HG02588 (cell line): Measurements from ENCODE around the gene CFAP97D2.
"Not testable (repeated sequence)": the region's sequence is repeated elsewhere in the genome, so short reads cannot be mapped to it uniquely, and the experiment has no call there.

Source experiments
- ATAC-seq: cut with Tn5 transposase; IDR thresholded peaks from one replicate; pipeline ENCODE4 v1.9.1; 2021; ENCODE audit warnings: mild to moderate bottlenecking, moderate library complexity; ENCODE audit not compliant: unreplicated experiment

CFAP97D2 gene

GRCh38 chr13:114264313-114264712 lies 85.3 kb downstream of the CFAP97D2 start:
- not testable (repeated sequence) for ATAC-seq

- no peak for ATAC-seq
Observed at GRCh38 chr13:114264886-114265611, 86.0 kb downstream of the CFAP97D2 start.

GRCh38 chr13:114266241-114266640 lies 87.2 kb downstream of the CFAP97D2 start:
- ATAC-seq = no peak

- no peak for ATAC-seq
Observed at GRCh38 chr13:114268344-114269280, 89.6 kb downstream of the CFAP97D2 start.

GRCh38 chr13:114269281-114269770 lies 90.3 kb downstream of the CFAP97D2 start:
- ATAC-seq = no peak
